Measurements from ENCODE around the gene ANKRD35.

The ANKRD35 gene

DNA sequence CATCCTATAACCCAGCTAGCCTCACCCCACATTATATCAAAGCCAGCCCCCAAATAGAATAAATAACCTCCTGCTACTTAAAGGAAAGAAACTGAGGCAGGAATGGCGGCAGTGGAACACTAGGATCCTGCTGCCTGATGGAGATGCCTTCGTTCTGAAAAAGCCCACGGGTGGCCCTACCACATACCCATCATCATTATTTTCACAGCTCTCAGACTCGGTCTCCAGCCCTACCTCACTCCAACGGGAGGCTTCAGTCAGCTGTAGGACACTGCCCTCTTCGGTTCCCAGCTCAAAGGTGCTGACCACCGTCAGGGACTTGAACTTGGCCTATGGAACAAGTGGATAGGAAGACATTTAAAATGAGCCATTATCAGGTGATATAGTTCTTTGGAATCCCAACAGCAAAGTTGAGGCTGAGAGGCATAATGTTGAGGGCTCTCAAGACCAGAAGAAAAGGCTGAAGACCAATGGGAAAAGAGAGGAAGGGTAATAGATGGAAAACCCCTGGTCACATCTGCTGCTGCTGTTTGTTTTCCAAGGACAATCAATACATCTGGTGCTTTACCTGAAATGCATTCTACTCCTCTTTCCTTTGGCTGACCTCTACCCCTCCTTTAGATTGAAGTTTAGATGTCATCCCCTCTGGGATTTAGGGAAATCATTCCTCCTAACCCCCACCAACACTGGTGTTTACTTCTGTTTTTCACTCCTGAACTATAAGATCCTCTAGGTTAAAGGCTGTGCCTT, 7.8 kb upstream of the ANKRD35 start:
- Histone ChIP-seq H3K4me3 (ENCODE audit: low read length in 2 of 2) (no peak overlapping the region), H3K36me3 (ENCODE audit: control insufficient read depth in 2 of 2, insufficient read depth in 2 of 2, low read length in 2 of 2) (no peaks in the 10 kb centered on the region), H3K9me3 (ENCODE audit: control insufficient read depth in 2 of 2, low read length in 2 of 2) (no peaks in the 10 kb centered on the region), H3K4me1 (ENCODE audit: control insufficient read depth, insufficient read depth, low read length) (peaks cover 14% of the 10 kb centered on the region), H3K9ac (ENCODE audit: low read length in 2 of 2) (no peak overlapping the region), H3K27ac (ENCODE audit: low read length) (peak overlapping the region; percentile 75), H3K27me3 (ENCODE audit: control insufficient read depth in 1 of 2, insufficient read depth in 2 of 2, low read length in 2 of 2) (peaks cover 0 to 2% of the 10 kb centered on the region in 2 donors)

DNA sequence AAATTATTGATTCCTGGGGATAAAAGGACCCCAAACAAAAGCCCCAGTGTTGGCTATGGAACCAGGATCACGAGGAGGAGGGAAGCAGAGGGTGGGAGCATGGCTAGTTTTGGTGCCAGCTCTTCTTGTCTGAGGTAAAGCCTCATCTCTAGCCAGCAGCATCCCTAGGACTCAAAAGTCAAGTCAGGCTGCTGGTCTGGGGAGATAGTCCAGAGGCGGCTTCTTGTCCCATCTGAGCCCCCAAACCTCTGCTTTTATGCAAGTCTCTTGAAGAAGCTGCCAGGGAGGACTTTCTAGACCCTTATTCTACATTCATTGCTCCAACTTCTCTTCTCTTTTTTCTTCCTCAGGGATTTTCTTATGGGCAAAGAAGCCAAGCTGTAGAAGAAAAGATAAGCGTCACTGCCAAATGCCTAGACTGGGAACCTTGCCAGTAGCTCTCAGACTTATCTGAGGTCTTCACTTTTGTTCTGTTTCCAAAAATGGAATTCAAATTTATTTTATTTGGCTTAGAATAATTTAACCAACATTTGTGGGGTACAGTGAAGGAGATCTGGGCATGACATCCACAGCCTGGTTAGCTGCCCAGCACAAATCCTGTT, 6.9 kb upstream of the ANKRD35 start:
- Histone ChIP-seq H3K9ac (ENCODE audit: low read length in 2 of 2) (peak overlapping the region; percentile 58 to 76), H3K27ac (ENCODE audit: low read length) (peak overlapping the region; percentile 75), H3K4me3 (ENCODE audit: low read length in 2 of 2) (peak overlapping the region in 1 of 2 donors; percentile 67), H3K36me3 (ENCODE audit: control insufficient read depth in 2 of 2, insufficient read depth in 2 of 2, low read length in 2 of 2) (no peaks in the 10 kb centered on the region), H3K9me3 (ENCODE audit: control insufficient read depth in 2 of 2, low read length in 2 of 2) (no peaks in the 10 kb centered on the region), H3K4me1 (ENCODE audit: control insufficient read depth, insufficient read depth, low read length) (peaks cover 14% of the 10 kb centered on the region), H3K27me3 (ENCODE audit: control insufficient read depth in 1 of 2, insufficient read depth in 2 of 2, low read length in 2 of 2) (peaks cover 0 to 2% of the 10 kb centered on the region in 2 donors)

DNA sequence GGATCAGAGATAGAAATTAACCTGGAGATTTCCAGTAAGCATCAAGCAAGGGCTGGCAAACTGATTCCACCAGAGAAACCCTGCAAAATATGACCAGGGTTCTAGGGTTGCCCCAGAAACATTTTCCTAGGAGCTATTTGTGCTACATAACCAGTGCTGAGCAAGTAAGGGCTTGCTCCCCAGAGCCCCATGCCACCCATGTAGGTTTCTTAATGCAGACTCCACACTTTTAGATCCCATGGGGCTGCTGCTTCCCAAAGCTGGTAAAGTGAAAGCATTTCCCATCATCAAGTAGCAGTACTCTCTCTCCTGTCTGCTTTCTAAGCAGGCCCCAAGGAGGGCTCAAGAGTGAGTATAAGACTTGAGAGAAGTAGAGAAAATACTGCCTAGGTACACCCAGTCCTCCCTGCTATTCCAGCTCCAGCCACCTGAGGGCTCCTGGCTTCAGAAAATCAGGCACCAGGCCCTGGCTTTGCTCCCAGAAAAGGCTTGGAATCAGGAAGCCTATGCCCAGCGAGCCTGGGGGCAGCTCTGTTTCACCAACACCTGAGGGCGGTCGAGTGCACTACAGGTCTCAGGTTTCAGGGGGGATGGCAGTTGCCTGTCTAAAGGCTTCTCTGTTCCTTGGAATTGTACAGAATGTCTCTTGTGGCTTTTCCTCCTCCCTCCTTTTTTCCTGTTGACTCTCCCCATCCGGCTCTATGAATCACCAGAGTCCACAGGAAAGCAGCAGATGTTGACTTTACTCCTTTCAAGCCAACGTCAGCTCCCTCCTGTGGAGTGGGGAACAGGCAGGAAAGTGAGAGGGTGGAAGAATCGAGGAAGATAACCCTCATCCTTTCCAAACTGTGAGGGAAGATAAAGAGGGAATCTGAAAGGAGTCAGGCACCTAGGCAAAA, 6.2 kb upstream of the ANKRD35 start:
- Histone ChIP-seq H3K36me3 (ENCODE audit: control insufficient read depth in 2 of 2, insufficient read depth in 2 of 2, low read length in 2 of 2) (no peaks in the 10 kb centered on the region), H3K9ac (ENCODE audit: low read length in 2 of 2) (peak overlapping the region; percentile 58 to 76), H3K4me1 (ENCODE audit: control insufficient read depth, insufficient read depth, low read length) (peaks cover 14% of the 10 kb centered on the region), H3K9me3 (ENCODE audit: control insufficient read depth in 2 of 2, low read length in 2 of 2) (no peaks in the 10 kb centered on the region), H3K27ac (ENCODE audit: low read length) (peak overlapping the region; percentile 75), H3K4me3 (ENCODE audit: low read length in 2 of 2) (peak overlapping the region; percentile 23 to 67), H3K27me3 (ENCODE audit: control insufficient read depth in 1 of 2, insufficient read depth in 2 of 2, low read length in 2 of 2) (peaks cover 0 to 2% of the 10 kb centered on the region in 2 donors)

DNA sequence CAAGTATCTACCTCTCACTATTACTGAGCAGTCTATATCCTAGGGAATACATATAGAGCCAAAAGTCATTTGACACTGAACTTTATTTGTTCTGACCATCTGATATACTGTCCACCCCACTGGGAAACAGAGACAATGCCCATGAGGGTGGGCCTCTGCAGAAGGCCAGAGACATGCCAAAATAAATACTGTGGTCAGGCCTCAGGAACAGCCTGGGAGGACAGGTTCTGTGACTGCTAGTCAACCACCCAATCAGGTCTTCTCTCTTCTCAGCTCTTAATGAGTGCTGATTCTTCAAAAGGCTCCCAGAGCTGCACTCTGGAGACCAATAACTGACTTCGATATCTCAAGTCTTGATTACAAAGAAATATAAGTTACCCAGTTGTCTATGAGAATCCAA, 5.5 kb upstream of the ANKRD35 start:
- peak overlapping the region; percentile 75 for H3K27ac ChIP-seq (ENCODE audit: low read length)

DNA sequence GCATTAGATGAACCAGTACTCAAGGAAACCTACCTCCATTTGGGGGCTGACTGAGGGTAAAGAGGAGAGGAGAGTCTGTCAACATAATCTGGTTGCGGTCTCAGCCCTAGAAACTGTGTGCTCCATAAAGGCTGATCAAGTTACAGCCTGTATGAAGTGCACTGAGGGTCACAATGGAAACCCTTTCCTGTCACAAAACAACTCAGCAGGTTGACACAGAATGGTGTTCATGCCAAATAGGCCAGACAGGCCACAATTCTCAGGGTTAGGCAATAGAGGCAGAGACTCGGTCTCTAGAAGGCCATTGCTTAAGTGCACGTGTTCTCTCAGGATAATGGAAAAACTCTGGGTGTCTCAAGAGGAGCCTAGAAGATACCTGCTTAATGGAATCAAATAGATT, 4.1 kb upstream of the ANKRD35 start:
- peaks cover 18% of the 10 kb centered on the region for H3K4me1 ChIP-seq (ENCODE audit: control insufficient read depth, insufficient read depth, low read length)
- H3K36me3 ChIP-seq (ENCODE audit: control insufficient read depth in 2 of 2, insufficient read depth in 2 of 2, low read length in 2 of 2), result no peaks in the 10 kb centered on the region
- no peak overlapping the region for H3K9ac ChIP-seq (ENCODE audit: low read length in 2 of 2)
- no peaks in the 10 kb centered on the region for H3K9me3 ChIP-seq (ENCODE audit: control insufficient read depth in 2 of 2, low read length in 2 of 2)
- no peaks in the 10 kb centered on the region for H3K27me3 ChIP-seq (ENCODE audit: control insufficient read depth in 1 of 2, insufficient read depth in 2 of 2, low read length in 2 of 2)
- no peak overlapping the region for H3K4me3 ChIP-seq (ENCODE audit: low read length in 2 of 2)
- H3K27ac ChIP-seq (ENCODE audit: low read length), result no peak overlapping the region

More for the DNA sequence above, 5.5 kb upstream of the ANKRD35 start:
- H3K27me3 ChIP-seq (ENCODE audit: control insufficient read depth in 1 of 2, insufficient read depth in 2 of 2, low read length in 2 of 2), result no peaks in the 10 kb centered on the region
- H3K9me3 ChIP-seq (ENCODE audit: control insufficient read depth in 2 of 2, low read length in 2 of 2), result no peaks in the 10 kb centered on the region
- no peak overlapping the region for H3K4me3 ChIP-seq (ENCODE audit: low read length in 2 of 2)
- H3K9ac ChIP-seq (ENCODE audit: low read length in 2 of 2), result peak overlapping the region in 1 of 2 donors; percentile 58
- H3K36me3 ChIP-seq (ENCODE audit: control insufficient read depth in 2 of 2, insufficient read depth in 2 of 2, low read length in 2 of 2), result no peaks in the 10 kb centered on the region
- peaks cover 14% of the 10 kb centered on the region for H3K4me1 ChIP-seq (ENCODE audit: control insufficient read depth, insufficient read depth, low read length)

DNA sequence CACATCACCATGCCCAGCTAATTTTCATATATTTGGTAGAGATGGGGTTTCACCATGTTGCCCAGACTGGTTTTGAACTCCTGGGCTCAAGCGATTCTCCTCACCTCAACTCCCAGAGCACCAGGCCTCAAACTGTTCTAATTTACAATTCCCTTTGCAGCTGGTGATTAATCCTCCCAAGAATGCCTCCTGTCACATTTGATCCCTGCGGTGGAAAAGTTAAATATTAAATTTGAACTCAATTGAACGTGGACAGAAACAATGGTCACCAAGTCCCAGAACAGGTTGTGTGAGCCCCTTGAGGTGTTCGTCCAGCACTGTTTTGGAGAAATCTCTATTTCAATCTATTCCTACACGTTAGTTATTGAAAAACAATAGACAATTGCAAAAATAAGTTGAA, 2.0 kb upstream of the ANKRD35 start:
- Histone ChIP-seq H3K27ac (ENCODE audit: low read length) (no peak overlapping the region), H3K4me3 (ENCODE audit: low read length in 2 of 2) (no peak overlapping the region), H3K27me3 (ENCODE audit: control insufficient read depth in 1 of 2, insufficient read depth in 2 of 2, low read length in 2 of 2) (peaks cover 0 to 2% of the 10 kb centered on the region in 2 donors), H3K4me1 (ENCODE audit: control insufficient read depth, insufficient read depth, low read length) (peaks cover 17% of the 10 kb centered on the region), H3K36me3 (ENCODE audit: control insufficient read depth in 2 of 2, insufficient read depth in 2 of 2, low read length in 2 of 2) (no peaks in the 10 kb centered on the region), H3K9me3 (ENCODE audit: control insufficient read depth in 2 of 2, low read length in 2 of 2) (no peaks in the 10 kb centered on the region), H3K9ac (ENCODE audit: low read length in 2 of 2) (no peak overlapping the region)

DNA sequence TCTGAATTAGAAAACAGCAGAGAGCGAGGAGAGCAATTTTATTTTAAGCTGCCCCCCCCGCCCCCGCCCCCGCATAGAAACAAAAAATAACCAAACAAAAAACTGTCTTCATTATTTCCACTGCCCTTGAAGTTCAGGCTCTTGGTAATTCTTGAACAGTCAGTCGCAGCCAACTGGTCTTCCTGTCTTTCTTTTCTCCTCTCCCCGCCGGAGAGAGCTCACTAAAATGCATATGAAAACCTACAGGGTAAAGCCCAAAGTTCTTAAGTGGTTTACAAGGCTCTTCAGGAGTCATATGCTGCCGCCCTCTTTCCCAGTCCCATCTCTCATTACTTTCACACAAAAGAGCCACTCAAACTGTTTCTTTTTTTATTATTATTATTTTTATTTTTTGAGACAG, 1.1 kb upstream of the ANKRD35 start:
- Histone ChIP-seq H3K4me3 (ENCODE audit: low read length in 2 of 2) (no peak overlapping the region), H3K36me3 (ENCODE audit: control insufficient read depth in 2 of 2, insufficient read depth in 2 of 2, low read length in 2 of 2) (no peaks in the 10 kb centered on the region), H3K9ac (ENCODE audit: low read length in 2 of 2) (no peak overlapping the region), H3K27ac (ENCODE audit: low read length) (no peak overlapping the region), H3K27me3 (ENCODE audit: control insufficient read depth in 1 of 2, insufficient read depth in 2 of 2, low read length in 2 of 2) (peaks cover 0 to 2% of the 10 kb centered on the region in 2 donors), H3K4me1 (ENCODE audit: control insufficient read depth, insufficient read depth, low read length) (peaks cover 10% of the 10 kb centered on the region), H3K9me3 (ENCODE audit: control insufficient read depth in 2 of 2, low read length in 2 of 2) (no peaks in the 10 kb centered on the region)

DNA sequence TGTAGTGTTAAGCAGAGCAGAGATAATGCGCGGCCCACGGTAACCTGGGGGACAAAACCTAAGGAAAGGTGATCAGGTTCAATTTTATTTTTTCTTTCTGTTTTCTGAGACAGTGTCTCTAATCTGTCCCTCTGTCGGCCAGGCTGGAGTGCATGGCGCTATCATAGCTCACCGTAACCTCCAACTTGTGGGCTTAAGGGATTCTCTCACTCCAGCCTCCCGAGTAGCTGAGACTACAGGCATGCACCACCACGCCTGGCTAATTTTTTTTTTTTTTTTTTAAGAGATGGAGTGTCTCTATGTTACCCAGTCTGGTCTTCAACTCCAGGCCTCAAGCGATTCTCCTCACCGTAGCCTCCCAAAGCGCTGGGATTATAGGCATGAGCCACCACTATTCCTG, 724 bp upstream of the ANKRD35 start:
- H3K27ac ChIP-seq (ENCODE audit: low read length), result no peak overlapping the region
- H3K36me3 ChIP-seq (ENCODE audit: control insufficient read depth in 2 of 2, insufficient read depth in 2 of 2, low read length in 2 of 2), result no peaks in the 10 kb centered on the region
- no peak overlapping the region for H3K9ac ChIP-seq (ENCODE audit: low read length in 2 of 2)
- no peaks in the 10 kb centered on the region for H3K9me3 ChIP-seq (ENCODE audit: control insufficient read depth in 2 of 2, low read length in 2 of 2)
- H3K4me1 ChIP-seq (ENCODE audit: control insufficient read depth, insufficient read depth, low read length), result peaks cover 6% of the 10 kb centered on the region
- peak overlapping the region; percentile 80 to 83 for H3K4me3 ChIP-seq (ENCODE audit: low read length in 2 of 2)
- peaks cover 0 to 4% of the 10 kb centered on the region in 2 donors for H3K27me3 ChIP-seq (ENCODE audit: control insufficient read depth in 1 of 2, insufficient read depth in 2 of 2, low read length in 2 of 2)

DNA sequence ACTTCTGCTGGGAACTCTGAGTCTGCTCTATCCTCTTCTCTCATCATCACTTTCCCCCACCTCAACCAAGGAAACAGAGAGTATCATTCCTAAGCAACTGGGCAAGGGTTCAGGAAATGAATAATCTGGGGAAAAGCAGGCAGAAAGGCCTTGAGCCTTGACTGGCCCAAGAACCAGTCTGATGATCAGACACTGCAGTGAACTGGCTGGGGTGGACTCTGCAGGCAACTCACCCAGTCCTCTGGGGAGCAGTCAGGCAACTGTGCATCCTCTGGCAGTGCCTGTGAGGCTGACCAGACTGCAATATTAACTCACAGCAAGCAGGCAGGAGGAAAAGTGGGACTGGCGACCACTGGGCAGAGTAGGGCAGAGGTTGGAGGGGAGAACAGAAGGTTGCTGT, 991 bp downstream of the ANKRD35 start:
- Histone ChIP-seq H3K27ac (ENCODE audit: low read length) (no peak overlapping the region), H3K4me3 (ENCODE audit: low read length in 2 of 2) (no peak overlapping the region), H3K9ac (ENCODE audit: low read length in 2 of 2) (no peak overlapping the region), H3K4me1 (ENCODE audit: control insufficient read depth, insufficient read depth, low read length) (peaks cover 3% of the 10 kb centered on the region), H3K27me3 (ENCODE audit: control insufficient read depth in 1 of 2, insufficient read depth in 2 of 2, low read length in 2 of 2) (peaks cover 0 to 4% of the 10 kb centered on the region in 2 donors), H3K9me3 (ENCODE audit: control insufficient read depth in 2 of 2, low read length in 2 of 2) (no peaks in the 10 kb centered on the region), H3K36me3 (ENCODE audit: control insufficient read depth in 2 of 2, insufficient read depth in 2 of 2, low read length in 2 of 2) (no peaks in the 10 kb centered on the region)

DNA sequence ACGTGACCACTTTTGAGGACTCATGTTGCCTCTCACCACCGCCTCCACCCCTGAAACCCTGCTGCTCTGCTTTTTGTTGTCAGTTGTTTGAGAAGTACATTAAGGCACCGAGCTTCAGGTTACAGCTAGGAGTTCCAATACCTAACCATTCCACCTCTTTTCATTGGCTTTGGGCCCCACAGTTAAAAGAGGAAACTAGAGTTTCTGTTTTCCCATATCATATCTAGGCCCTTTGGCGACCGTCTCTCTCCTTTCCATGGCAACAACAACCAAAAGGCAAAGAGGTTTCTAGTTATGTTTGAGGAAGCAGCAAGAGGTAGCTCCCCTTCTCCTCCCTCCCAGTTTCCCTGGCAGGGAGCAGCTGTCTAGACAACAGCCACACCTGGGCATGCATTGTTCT, 5.9 kb downstream of the ANKRD35 start:
- Histone ChIP-seq H3K27me3 (ENCODE audit: control insufficient read depth in 1 of 2, insufficient read depth in 2 of 2, low read length in 2 of 2) (peaks cover 0 to 7% of the 10 kb centered on the region in 2 donors), H3K4me3 (ENCODE audit: low read length in 2 of 2) (no peak overlapping the region), H3K9ac (ENCODE audit: low read length in 2 of 2) (no peak overlapping the region), H3K27ac (ENCODE audit: low read length) (no peak overlapping the region), H3K4me1 (ENCODE audit: control insufficient read depth, insufficient read depth, low read length) (no peaks in the 10 kb centered on the region), H3K9me3 (ENCODE audit: control insufficient read depth in 2 of 2, low read length in 2 of 2) (no peaks in the 10 kb centered on the region), H3K36me3 (ENCODE audit: control insufficient read depth in 2 of 2, insufficient read depth in 2 of 2, low read length in 2 of 2) (no peaks in the 10 kb centered on the region)
